Activated CD8-positive, alpha-beta memory T cell treated with anti-CD3 and anti-CD28 coated beads, Interleukin-2, amount 50 U/mL, for 1 hour (primary cell): Measurements from ENCODE around the gene LIME1.

Experiments
- DNase-seq: peaks from one replicate; pipeline ENCODE4 v3.0.0-alpha.2; 2020; ENCODE audit errors: extremely low read depth

Gene LIME1

DNA sequence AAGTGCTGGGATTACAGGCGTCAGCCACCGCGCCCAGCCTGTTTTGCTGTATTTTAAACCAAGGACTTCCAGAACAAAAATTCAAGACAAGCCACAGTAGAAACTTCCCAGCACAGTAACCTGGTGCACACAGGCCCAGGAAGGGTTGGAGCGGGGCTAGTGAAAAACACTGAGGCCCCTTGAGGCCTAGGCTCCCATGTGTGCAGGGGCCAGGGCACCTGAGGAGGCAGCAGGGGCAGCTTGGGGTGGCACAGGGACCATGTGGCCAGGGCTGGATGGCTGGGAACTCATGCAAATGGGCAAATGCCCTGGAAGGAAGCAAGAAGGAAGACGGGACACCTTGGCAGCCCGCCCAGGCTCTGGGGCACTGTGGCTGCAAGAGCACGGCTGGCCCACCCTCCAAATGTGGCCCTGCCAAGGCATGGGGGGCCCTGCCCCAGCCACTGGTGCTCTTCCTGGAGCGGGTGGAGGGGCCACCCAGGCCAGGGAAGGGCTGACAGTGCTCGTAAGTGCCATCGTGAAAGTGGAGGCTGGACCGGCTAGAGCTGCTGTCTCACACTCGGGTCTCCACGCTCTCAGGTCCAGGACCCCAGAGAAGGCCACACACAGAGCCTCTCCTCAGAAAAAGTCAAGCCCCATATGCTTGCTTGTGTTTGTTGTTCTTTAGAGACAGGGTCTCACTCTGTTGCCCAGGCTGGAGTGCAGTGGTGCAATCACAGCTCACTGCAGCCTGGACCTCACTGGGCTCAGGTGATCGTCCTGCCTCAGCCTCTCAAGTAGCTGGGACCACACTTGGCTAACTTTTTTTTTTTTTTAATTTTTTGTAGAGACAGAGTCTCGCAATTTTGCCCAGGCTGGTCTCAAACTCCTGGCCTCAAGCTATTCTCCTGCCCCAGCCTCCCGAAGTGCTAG lies 13.4 kb downstream of the LIME1 start:
- no peak for DNase-seq

DNA sequence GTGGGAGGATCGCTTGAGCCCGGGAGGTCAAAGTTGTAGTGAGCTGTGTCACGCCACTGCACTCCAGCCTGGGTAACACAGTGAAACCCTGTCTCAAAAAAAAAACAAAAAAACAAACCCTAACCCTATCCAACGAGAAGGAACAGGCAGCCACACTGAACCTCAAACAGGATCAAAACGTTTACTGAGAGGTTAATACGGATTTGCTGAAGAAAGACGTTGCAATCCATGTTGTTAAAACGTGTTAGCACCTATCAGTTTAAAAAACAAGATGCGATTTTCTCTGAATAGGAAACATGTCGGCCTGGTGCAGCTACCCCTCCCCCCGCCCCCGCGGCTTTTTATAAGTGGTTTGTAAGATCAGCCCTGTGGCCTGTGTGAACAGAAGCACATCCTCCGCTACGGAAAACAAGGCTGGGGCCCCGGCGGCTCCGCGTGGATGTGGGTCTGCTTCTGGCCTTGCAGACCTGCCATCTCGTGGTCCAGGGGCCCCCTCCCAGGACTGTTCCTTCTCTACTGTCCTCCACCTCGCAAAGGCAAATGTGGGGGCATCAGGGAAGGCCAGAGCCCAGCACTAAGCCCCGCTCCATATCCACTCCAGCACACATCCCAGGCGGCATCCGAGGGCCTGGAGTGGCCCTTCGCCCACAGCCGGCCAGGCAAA lies 14.5 kb downstream of the LIME1 start:
- DNase-seq, result no peak

GRCh38 chr20:63751471-63752271 lies 15.2 kb downstream of the LIME1 start:
- no peak for DNase-seq

GRCh38 chr20:63752411-63753101 lies 16.1 kb downstream of the LIME1 start:
- DNase-seq, result no peak

DNA sequence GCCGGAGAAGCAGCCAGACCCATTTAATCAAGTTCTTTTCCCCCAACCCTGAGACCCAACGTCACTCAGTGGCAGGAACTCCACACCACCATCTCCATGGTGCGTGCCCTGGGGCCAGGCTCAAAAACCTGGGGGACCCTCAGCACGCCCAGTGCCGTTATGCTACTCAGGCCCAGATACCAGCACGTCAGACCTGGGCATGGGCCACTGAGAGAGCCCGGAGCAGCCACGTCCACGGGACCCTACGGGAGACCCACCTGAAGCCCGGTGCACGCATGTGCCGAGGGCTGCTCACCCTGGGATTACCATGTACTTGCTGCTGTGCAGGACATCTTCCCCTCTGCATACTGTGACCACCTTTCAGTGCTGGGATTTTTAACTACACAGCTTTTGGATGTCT lies 16.9 kb downstream of the LIME1 start:
- DNase-seq, result no peak

- no peak for DNase-seq
Observed at GRCh38 chr20:63754008-63754407, 17.5 kb downstream of the LIME1 start.

- no peak for DNase-seq
Observed at GRCh38 chr20:63755933-63756647, 19.6 kb downstream of the LIME1 start.

DNA sequence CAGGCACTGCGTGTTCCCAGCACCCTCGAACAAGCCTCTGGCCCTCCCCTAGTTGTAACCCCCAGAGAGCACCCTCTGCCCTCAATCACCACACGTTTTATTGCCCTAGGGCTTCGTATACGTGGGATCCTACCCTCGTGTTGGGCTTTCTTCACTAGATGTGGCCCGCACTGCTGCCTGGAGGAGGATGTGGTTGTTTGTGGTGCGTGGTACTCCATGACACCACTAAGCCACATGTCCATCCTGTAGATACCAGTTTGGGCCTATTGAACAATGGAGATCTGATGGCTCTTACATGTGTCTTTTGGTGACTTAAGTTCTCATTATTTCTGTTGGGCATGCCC lies 20.2 kb downstream of the LIME1 start:
- no peak for DNase-seq

GRCh38 chr20:63758152-63758551 lies 21.7 kb downstream of the LIME1 start:
- no peak for DNase-seq

- DNase-seq, result no peak
Observed at GRCh38 chr20:63759377-63759901, 23.0 kb downstream of the LIME1 start.

DNA sequence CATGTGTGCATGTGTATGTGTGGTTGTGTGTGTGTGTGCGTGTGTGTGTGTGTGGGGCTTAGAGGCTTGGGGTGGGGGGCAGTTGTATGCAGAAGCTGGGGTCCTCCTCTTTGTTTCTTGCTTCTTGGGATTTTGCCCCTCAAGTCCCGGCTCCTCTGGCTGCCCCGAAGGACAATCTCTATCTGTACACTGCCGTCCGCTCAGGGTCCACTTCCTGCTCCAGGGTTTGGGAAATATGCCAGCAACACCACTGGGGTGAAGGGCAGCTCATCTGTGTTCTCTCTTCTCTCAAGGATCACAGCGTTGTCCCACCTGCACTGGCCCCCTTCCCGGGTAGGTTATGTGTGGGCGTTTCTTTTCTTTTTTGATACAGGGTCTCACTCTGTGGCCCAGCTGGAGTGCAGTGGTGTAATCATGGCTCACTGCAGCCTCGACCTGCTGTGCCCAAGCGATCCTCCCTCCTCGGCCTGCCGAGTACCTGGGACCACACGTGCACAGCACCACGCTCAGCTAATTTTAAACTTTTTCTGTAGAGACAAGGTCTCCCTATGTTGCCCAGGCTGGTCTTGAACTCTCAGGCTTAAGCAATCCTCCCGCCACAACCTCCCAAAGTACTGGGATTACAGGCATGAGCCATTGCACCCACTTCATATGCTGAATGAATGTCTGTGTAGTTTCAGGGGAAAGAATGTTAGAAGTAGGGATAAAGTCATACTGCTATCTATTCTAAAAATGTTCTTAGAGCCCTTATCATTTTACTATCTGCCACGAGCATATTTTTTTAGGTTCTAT lies 28.8 kb downstream of the LIME1 start:
- no peak for DNase-seq

- DNase-seq, result no peak
Observed at GRCh38 chr20:63765902-63766301, 29.4 kb downstream of the LIME1 start.

GRCh38 chr20:63766695-63767426 lies 30.4 kb downstream of the LIME1 start:
- DNase-seq, result no peak

DNA sequence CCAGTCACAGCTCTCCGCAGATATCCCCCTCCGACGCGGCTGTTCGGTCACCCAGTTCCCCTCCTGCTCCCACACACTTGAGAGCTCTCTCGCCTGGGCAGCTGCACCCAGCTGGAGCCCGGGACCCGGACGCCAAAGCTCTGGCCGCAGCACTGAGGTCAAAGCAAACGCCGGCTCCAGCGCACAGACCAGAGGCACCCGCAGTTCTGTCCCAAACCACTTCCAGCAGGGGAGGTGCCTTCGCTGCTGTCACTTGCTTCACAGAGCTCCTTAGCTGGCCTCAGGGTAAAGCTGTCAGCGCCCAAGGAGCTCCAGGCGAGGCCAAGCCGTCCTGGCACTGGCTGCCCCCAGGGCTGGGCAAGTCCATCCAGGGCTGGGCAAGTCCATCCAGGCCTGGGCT lies 31.0 kb downstream of the LIME1 start:
- DNase-seq, result no peak

GRCh38 chr20:63767886-63768285 lies 31.4 kb downstream of the LIME1 start:
- no peak for DNase-seq

DNA sequence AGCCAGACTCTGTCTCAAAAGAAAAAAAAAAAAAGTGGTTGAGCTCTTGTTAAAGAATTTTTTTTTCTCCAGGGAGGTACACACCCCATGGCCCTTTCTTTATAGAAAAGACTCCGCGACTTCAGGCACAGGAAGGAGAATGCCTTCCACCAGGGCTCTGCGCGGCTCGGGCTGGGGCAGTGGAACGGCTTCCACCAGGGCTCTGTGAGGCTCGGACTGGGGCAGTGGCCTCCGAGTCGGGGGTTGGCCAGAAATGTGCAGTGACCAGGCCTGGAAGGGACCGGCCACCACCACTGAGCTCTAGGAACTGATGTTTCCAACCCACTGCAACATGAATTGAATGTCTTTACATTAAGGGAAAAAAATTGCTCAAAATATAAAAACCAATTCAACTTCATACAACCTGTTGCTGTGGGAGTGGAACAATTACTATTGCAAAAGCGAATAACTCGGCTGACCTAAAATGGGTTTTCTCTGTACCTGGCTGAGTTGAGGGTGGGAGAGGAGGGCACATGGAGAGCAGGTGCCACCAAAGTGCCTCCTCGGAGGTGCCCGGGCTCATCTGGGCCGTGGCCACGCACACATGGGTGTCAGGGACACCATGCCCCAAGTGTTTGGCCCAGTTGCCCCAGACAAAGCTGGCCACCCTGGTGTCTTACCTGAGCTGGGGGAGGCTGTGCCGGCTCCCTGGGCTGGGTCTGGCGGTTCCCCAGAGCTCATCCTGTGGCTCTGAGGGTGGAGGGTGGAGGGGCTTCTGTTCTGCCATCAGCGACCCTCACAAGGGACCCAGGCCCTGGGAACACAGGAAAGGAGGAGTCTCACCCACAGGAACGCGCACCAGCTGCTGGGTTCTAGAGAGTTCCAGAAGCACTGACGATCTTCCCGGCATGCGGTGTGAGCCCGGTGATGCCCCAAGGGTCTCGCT lies 32.4 kb downstream of the LIME1 start:
- no peak for DNase-seq

GRCh38 chr20:63769891-63770474 lies 33.5 kb downstream of the LIME1 start:
- no peak for DNase-seq
